Activated CD8-positive, alpha-beta T cell treated with anti-CD3 and anti-CD28 coated beads, Interleukin-2, amount 10 ng/mL, durations not matched to agents 7 days and 5 days (primary cell): ENCODE measurements around the gene OPTN. TPM values are rescaled to one million over a fixed set of nuclear protein-coding genes. Genes with fewer than 3 reads are reported as not detected.

Source experiments
- ATAC-seq: fragments of 150-1000 bp; cut with Tn5 transposase; one replicate; pipeline ENCODE4 v1.10.0; 2021; ENCODE audit warnings: moderate library complexity
- CTCF ChIA-PET: fragments of 350-600 bp; sonication (Branson Sonifier 250); formaldehyde crosslinking; loops from one replicate; lab custom pipeline; 2021; ENCODE audit warnings: antibody characterized with exemption; lab: Charles Lee
- POLR2A ChIA-PET: fragments of 350-600 bp; sonication (Branson Sonifier 250); formaldehyde crosslinking; loops from one replicate; lab custom pipeline; 2021; ENCODE audit warnings: antibody characterized with exemption; lab: Charles Lee
- DNase-seq: peaks from one replicate; pipeline ENCODE4 v3.0.0-alpha.2; 2020
- H3K27ac Mint-ChIP-seq: one replicate; pipeline ENCODE4 v1.8.0; 2021; ENCODE audit warnings: mild to moderate bottlenecking, mixed read lengths
- H3K27me3 Mint-ChIP-seq: one replicate; pipeline ENCODE4 v1.8.0; 2021; ENCODE audit warnings: low read depth, mixed read lengths
- H3K36me3 Mint-ChIP-seq: one replicate; pipeline ENCODE4 v1.8.0; 2021; ENCODE audit warnings: low read depth, mixed read lengths
- H3K4me1 Mint-ChIP-seq: one replicate; pipeline ENCODE4 v1.8.0; 2021; ENCODE audit warnings: low read depth, mixed read lengths
- H3K4me3 Mint-ChIP-seq: one replicate; pipeline ENCODE4 v1.8.0; 2021; ENCODE audit warnings: mild to moderate bottlenecking, mixed read lengths
- H3K9me3 Mint-ChIP-seq: one replicate; pipeline ENCODE4 v1.8.0; 2022; ENCODE audit warnings: mixed read lengths; ENCODE audit not compliant: insufficient read depth
- total RNA-seq, 2 experiments: library from RNA; stranded (reverse); gene quantifications; one replicate each; pipeline ENCODE4 v1.2.3, GENCODE V29; 2021

OPTN gene
- total RNA-seq, 2 experiments from 2014 or later, result 72.4 to 73.8 TPM

DNA sequence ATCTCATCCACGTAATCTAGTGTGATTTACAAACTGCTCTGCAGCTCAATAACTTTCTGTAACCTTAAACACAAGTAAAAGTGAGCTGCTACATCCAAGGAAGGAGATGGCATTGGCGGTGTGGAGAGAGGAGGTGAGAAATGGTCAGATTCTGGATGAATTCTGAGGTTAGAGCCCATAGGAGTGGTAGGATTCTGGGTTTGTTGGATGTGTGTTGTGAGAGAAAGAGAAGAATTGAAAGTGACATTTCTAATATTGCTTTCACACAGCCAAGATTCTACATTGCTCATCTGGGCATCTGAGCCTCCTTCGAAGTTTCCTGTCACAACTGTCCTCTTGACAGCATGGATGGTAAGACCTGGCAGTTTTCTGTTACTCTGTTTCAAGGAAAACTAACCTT lies 63.9 kb downstream of the OPTN start:
- no peak for ATAC-seq
- H3K9me3 Mint-ChIP-seq, result no peaks in the 10 kb centered on the region
- H3K36me3 Mint-ChIP-seq, result peaks cover 41% of the 10 kb centered on the region
- POLR2A ChIA-PET, result no interaction called here
- no peak overlapping the region for H3K27ac Mint-ChIP-seq
- peaks cover 44% of the 10 kb centered on the region for H3K4me1 Mint-ChIP-seq
- DNase-seq, result no peak
- no peak overlapping the region for H3K4me3 Mint-ChIP-seq
- CTCF ChIA-PET, result interaction anchor here (0.6 to 1.2 kb wide), 2 partner anchors 139 to 1380 kb away, joined by 3 to 4 read pairs; no protein-coding TSS in a partner anchor
- H3K27me3 Mint-ChIP-seq, result no peaks in the 10 kb centered on the region

DNA sequence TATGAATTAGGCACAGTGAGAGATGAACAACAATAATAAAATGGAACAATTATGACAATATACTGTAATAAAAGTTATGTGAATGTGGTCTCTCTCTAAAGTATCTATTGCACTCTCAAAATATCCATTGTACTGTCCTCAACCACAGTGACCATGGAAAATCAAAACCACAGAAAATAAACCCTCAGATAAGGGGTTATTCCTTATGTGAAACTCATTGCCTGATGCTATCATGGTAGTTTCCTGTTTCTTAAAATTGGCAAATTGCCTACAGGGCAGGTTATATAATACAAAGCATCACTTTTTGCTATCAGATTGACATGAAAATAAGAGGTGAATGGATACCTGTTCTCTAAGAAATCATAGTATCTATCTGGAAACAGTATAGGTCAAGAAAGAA lies 65.2 kb downstream of the OPTN start:
- no peaks in the 10 kb centered on the region for H3K27me3 Mint-ChIP-seq
- ATAC-seq, result no peak
- H3K4me3 Mint-ChIP-seq, result no peak overlapping the region
- ChIA-PET CTCF (no interaction called here), POLR2A (no interaction called here)
- H3K27ac Mint-ChIP-seq, result peak overlapping the region; percentile 14
- H3K4me1 Mint-ChIP-seq, result peaks cover 39% of the 10 kb centered on the region
- H3K36me3 Mint-ChIP-seq, result peaks cover 45% of the 10 kb centered on the region
- no peaks in the 10 kb centered on the region for H3K9me3 Mint-ChIP-seq
- DNase-seq, result no peak

DNA sequence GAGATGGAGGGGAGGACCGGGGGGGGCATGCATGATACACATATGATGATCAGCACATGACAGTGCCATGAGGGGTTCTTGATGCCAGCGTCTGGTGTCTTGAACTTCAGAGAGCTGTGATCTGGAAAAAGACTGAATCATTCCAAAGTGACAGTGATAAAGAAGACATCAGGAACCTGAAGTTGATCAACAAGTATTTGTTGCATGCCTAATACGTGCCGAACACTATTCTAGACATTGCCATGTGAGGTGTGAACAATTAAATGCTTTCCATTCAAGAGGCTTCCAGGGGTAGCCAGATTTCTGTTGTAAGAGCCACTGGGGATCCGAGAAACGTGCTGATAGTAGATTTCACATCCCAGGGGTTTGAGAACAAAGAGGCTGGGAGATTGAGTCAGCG lies 67.6 kb downstream of the OPTN start:
- Mint-ChIP-seq H3K27ac (no peak overlapping the region), H3K36me3 (peaks cover 47% of the 10 kb centered on the region), H3K9me3 (no peaks in the 10 kb centered on the region), H3K4me3 (no peak overlapping the region), H3K4me1 (peaks cover 22% of the 10 kb centered on the region), H3K27me3 (no peaks in the 10 kb centered on the region)
- POLR2A ChIA-PET, result no interaction called here
- CTCF ChIA-PET, result interaction anchor here (1.7 kb wide), 1 partner anchor 273 kb away, joined by 4 read pairs; no protein-coding TSS in a partner anchor
- ATAC-seq (no peak), DNase-seq (no peak)

GRCh38 chr10:13168781-13169180 lies 68.8 kb downstream of the OPTN start:
- ChIA-PET CTCF (interaction anchor here (1.7 kb wide), 1 partner anchor 271 kb away, joined by 4 read pairs; no protein-coding TSS in a partner anchor), POLR2A (no interaction called here)
- Mint-ChIP-seq H3K27ac (no peak overlapping the region), H3K36me3 (peaks cover 58% of the 10 kb centered on the region), H3K4me1 (peaks cover 14% of the 10 kb centered on the region), H3K4me3 (no peak overlapping the region), H3K9me3 (no peaks in the 10 kb centered on the region), H3K27me3 (no peaks in the 10 kb centered on the region)
- no peak for DNase-seq
- no peak for ATAC-seq

DNA sequence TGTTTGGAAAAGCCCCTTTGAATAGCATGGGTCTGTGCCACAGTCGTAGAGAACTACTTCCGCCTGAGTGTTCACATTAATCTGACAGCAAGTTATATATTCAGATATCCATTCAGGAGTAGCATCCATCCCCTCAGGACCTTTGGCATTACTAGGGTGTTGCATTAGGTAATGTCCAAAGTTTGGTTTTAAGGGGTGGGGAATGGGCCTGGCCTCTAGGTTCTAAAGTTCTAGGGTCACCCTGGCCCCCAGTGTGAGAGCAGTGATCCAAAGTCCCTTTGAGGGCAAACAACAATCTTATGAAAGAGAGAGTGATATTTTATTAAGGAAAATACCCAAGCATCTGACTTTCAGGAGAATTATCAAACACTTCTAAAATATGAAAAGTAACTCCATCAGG lies 73.7 kb downstream of the OPTN start:
- no peaks in the 10 kb centered on the region for H3K9me3 Mint-ChIP-seq
- H3K27ac Mint-ChIP-seq, result no peak overlapping the region
- no peaks in the 10 kb centered on the region for H3K4me1 Mint-ChIP-seq
- POLR2A ChIA-PET, result interaction anchor here (0.7 kb wide), 1 partner anchor 231 kb away, joined by 3 read pairs; no protein-coding TSS in a partner anchor
- CTCF ChIA-PET, result no interaction called here
- no peaks in the 10 kb centered on the region for H3K27me3 Mint-ChIP-seq
- no peak for DNase-seq
- no peak overlapping the region for H3K4me3 Mint-ChIP-seq
- H3K36me3 Mint-ChIP-seq, result peaks cover 55% of the 10 kb centered on the region
- no peak for ATAC-seq

- no peak overlapping the region for H3K4me3 Mint-ChIP-seq
- no peaks in the 10 kb centered on the region for H3K9me3 Mint-ChIP-seq
- ATAC-seq (no peak), DNase-seq (no peak)
- CTCF ChIA-PET, result interaction anchor here (1.0 to 2.2 kb wide), 2 partner anchors 20 to 121 kb away, joined by 4 to 13 read pairs; partner anchors contain the start of gene MCM10
- H3K27ac Mint-ChIP-seq, result no peak overlapping the region
- H3K36me3 Mint-ChIP-seq, result peaks cover 75% of the 10 kb centered on the region
- H3K4me1 Mint-ChIP-seq, result no peaks in the 10 kb centered on the region
- H3K27me3 Mint-ChIP-seq, result no peaks in the 10 kb centered on the region
- POLR2A ChIA-PET, result no interaction called here
Measured at GRCh38 chr10:13180788-13181187, 80.8 kb downstream of the OPTN start.

DNA sequence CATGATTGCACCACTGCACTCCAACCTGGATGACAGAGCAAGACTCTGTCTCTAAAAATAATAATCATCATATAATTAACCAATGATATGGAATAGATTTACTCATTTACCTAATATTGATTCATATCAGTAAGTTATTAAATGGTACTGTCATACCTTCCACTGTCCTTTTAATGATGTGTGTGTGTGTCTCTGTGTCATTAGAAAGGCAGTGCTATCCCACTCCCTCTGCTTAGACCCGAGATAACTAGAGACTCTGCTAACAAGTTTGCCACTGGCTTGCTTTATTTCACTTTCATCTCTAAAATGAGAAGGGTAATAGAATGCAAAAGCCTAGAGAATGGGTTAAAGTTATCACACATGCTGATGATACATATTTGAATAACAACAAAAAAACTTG lies 82.5 kb downstream of the OPTN start:
- ATAC-seq (no peak), DNase-seq (no peak)
- Mint-ChIP-seq H3K9me3 (no peaks in the 10 kb centered on the region), H3K4me1 (no peaks in the 10 kb centered on the region), H3K27me3 (no peaks in the 10 kb centered on the region), H3K36me3 (peaks cover 79% of the 10 kb centered on the region), H3K27ac (no peak overlapping the region), H3K4me3 (no peak overlapping the region)
- CTCF ChIA-PET, result interaction anchor here (0.6 to 1.0 kb wide), 5 partner anchors 12 to 120 kb away, joined by 3 read pairs; partner anchors contain the start of gene MCM10
- POLR2A ChIA-PET, result no interaction called here

DNA sequence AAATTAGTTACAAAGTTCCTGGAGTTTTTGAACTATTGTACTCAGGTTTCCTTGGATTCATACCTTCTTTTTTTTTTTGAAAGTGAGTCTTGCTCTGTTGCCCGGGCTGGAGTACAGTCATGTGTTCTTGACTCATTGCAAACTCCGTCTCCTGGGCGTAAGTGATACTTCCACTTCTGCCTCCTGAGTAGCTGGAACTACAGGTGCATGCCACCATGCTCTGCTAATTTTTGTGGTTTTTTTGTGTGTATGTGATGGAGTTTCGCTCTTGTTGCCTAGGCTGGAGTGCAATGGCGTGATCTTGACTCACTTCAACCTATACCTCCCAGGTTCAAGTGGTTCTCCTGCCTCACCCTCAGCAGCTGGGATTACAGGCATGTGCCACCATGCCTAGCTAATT lies 83.7 kb downstream of the OPTN start:
- H3K36me3 Mint-ChIP-seq, result peaks cover 75% of the 10 kb centered on the region
- POLR2A ChIA-PET, result no interaction called here
- H3K27ac Mint-ChIP-seq, result no peak overlapping the region
- no peaks in the 10 kb centered on the region for H3K27me3 Mint-ChIP-seq
- ATAC-seq (no peak), DNase-seq (no peak)
- H3K9me3 Mint-ChIP-seq, result no peaks in the 10 kb centered on the region
- CTCF ChIA-PET, result no interaction called here
- H3K4me1 Mint-ChIP-seq, result no peaks in the 10 kb centered on the region
- no peak overlapping the region for H3K4me3 Mint-ChIP-seq

DNA sequence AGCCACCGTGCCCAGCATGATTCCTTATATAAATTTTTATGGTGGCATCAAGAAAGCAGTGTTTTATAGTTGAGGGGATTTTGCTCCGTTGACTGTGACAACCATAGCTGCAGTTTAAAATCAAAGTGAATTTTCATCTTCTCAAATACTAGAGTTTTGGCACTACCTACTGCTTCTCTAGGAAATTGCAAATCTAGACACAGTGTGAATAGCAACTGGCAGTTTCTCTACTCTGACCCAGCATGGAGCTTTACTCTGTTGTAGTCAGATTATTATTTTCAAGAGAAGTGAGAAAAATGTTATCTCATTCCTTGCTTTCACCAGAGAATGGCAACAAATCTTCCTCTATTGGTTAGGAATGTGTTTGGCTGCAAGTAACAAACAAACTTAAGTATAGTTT lies 84.3 kb downstream of the OPTN start:
- no peaks in the 10 kb centered on the region for H3K9me3 Mint-ChIP-seq
- ATAC-seq, result no peak
- H3K27me3 Mint-ChIP-seq, result no peaks in the 10 kb centered on the region
- H3K27ac Mint-ChIP-seq, result no peak overlapping the region
- ChIA-PET CTCF (no interaction called here), POLR2A (no interaction called here)
- no peaks in the 10 kb centered on the region for H3K4me1 Mint-ChIP-seq
- no peak overlapping the region for H3K4me3 Mint-ChIP-seq
- peaks cover 76% of the 10 kb centered on the region for H3K36me3 Mint-ChIP-seq
- DNase-seq, result no peak

- Mint-ChIP-seq H3K9me3 (no peaks in the 10 kb centered on the region), H3K4me3 (no peak overlapping the region), H3K27ac (no peak overlapping the region), H3K36me3 (peaks cover 75% of the 10 kb centered on the region), H3K27me3 (no peaks in the 10 kb centered on the region), H3K4me1 (no peaks in the 10 kb centered on the region)
- ChIA-PET POLR2A (no interaction called here), CTCF (no interaction called here)
- ATAC-seq, result no peak
- DNase-seq, result no peak
Measured at GRCh38 chr10:13184730-13185514, 85.0 kb downstream of the OPTN start.

DNA sequence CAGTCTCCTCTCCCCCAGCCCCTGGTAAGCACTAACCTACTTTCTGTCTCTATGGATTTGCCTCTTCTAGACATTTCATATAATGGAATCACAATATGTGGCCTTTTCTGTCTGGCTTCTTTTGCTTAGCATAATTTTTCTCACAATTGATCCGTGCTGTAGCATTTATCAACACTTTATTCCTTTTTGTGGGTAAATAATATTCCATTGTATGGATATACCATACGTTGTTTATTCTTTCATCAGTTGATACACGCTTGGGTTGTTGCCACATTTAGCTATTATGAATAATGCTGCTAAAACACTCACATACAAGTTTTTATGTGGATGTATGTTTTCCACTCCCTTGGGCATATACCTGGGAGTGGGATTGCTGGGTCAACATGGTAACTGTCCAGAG lies 87.2 kb downstream of the OPTN start:
- ATAC-seq (no peak), DNase-seq (no peak)
- POLR2A ChIA-PET, result no interaction called here
- H3K27me3 Mint-ChIP-seq, result no peaks in the 10 kb centered on the region
- H3K4me3 Mint-ChIP-seq, result no peak overlapping the region
- CTCF ChIA-PET, result no interaction called here
- peaks cover 70% of the 10 kb centered on the region for H3K36me3 Mint-ChIP-seq
- no peaks in the 10 kb centered on the region for H3K4me1 Mint-ChIP-seq
- H3K9me3 Mint-ChIP-seq, result no peaks in the 10 kb centered on the region
- no peak overlapping the region for H3K27ac Mint-ChIP-seq
